K562 (cell line): ENCODE data around the gene ANTKMT. TPM values are rescaled to one million over a fixed set of nuclear protein-coding genes. Genes with fewer than 3 reads are reported as not detected.

Experiments used
- ATAC-seq: fragments of 200-7000 bp; cut with Tn5 transposase; 3 replicates; pipeline ENCODE4 v1.9.1; 2020; ENCODE audit warnings: moderate library complexity
- BruUV-seq: library from RNA; stranded (reverse); fragments of 400-500 nt; replicated peaks from 2 replicates; lab custom pipeline; 2021; lab: Mats Ljungman, UMichigan
- CTCF ChIA-PET: fragments of 300-600 bp; formaldehyde crosslinking; extraction: SDS; loops from one replicate; lab custom pipeline; 2021; ENCODE audit warnings: low intra/inter-chr PET ratio; lab: Yijun Ruan, JAX
- POLR2A ChIA-PET: fragments of 300-600, 350-650 bp; sonication (Branson Sonifier 250); formaldehyde crosslinking; extraction: SDS; loops from one replicate; lab custom pipeline; 2021; ENCODE audit warnings: antibody characterized with exemption, inconsistent platforms; lab: Yijun Ruan, JAX
- DNase-seq, 4 experiments: peaks; one replicate each; pipeline versions ENCODE4 v3.0.0 to v3.0.0-alpha.2; 2011 to 2018; ENCODE audit warnings: low spot score in 3 of 4, mixed read lengths in 3 of 4; ENCODE audit errors: extremely low read depth in 1 of 4
- FAIRE-seq: peaks from 2 replicates; lab custom pipeline; 2011; peaks lifted over from hg19 to GRCh38; lab: Jason Lieb, UNC
- H2AFZ ChIP-seq: 2 replicates; pipeline ENCODE4 v1.6.0; 2011; ENCODE audit warnings: low read depth, low read length, control low read depth, inconsistent platforms
- H3K27ac ChIP-seq: fragments of 200-600 bp; 3 replicates; pipeline ENCODE4 v1.8.0; 2011; ENCODE audit warnings: low read depth, mild to moderate bottlenecking, control low read depth, inconsistent platforms, low read length, moderate library complexity, mixed read lengths; ENCODE audit errors: extremely low read depth
- H3K27me3 ChIP-seq, 2 experiments: fragments of 300-600 bp in 1 of 2; 2 replicates in 1 of 2; 3 replicates in 1 of 2; pipeline versions ENCODE4 v1.6.0 to v1.8.0; 2011; ENCODE audit warnings: inconsistent platforms in 2 of 2, low read length in 2 of 2, mild to moderate bottlenecking in 1 of 2, mixed read lengths in 1 of 2, moderate library complexity in 1 of 2; ENCODE audit not compliant: control insufficient read depth in 2 of 2, insufficient read depth in 2 of 2
- H3K36me3 ChIP-seq: fragments of 300-600 bp; 3 replicates; pipeline ENCODE4 v1.8.0; 2011; ENCODE audit warnings: mild to moderate bottlenecking, low read length, inconsistent platforms; ENCODE audit not compliant: control insufficient read depth, insufficient read depth
- H3K4me1 ChIP-seq, 2 experiments: fragments of 200-600 bp in 1 of 2; replicated peaks in 1 of 2; 2 replicates in 1 of 2; 3 replicates in 1 of 2; pipeline versions ENCODE4 v1.5.1 to v1.8.0; 2011; ENCODE audit warnings: inconsistent platforms in 2 of 2, low read length in 2 of 2, mild to moderate bottlenecking in 1 of 2, mixed read lengths in 1 of 2, moderate library complexity in 1 of 2; ENCODE audit not compliant: control insufficient read depth in 2 of 2, insufficient read depth in 2 of 2
- H3K4me2 ChIP-seq: 2 replicates; pipeline ENCODE4 v1.6.1; 2011; ENCODE audit warnings: low read length, control low read depth, inconsistent platforms, mixed read lengths; ENCODE audit not compliant: insufficient read depth
- H3K4me3 ChIP-seq: fragments of 200-600 bp; sonication (generic), shearing (Covaris generic); 2 replicates; pipeline ENCODE4 v1.5.1; 2016; ENCODE audit warnings: control low read depth, inconsistent platforms
- H3K79me2 ChIP-seq: fragments of 200-600 bp; 3 replicates; pipeline ENCODE4 v1.8.0; 2011; ENCODE audit warnings: low read length, inconsistent platforms; ENCODE audit not compliant: control insufficient read depth, insufficient read depth
- H3K9ac ChIP-seq, 2 experiments: 2 replicates each; pipeline versions ENCODE4 v1.6.0 to v1.6.1; 2011; ENCODE audit warnings: low read depth in 2 of 2, low read length in 2 of 2, control low read depth in 1 of 2, inconsistent platforms in 1 of 2, mild to moderate bottlenecking in 1 of 2, mixed read lengths in 1 of 2; ENCODE audit not compliant: insufficient read depth in 1 of 2
- H3K9me1 ChIP-seq: one replicate; pipeline ENCODE4 v1.6.0; 2011; ENCODE audit warnings: inconsistent platforms, mild to moderate bottlenecking, low read length, moderate library complexity; ENCODE audit not compliant: control insufficient read depth, insufficient read depth
- H3K9me3 ChIP-seq: replicated peaks from 2 replicates; pipeline ENCODE4 v1.5.1; 2011; ENCODE audit warnings: low read depth, low read length, inconsistent platforms; ENCODE audit not compliant: control insufficient read depth, insufficient read depth
- H4K20me1 ChIP-seq: replicated peaks from 2 replicates; pipeline ENCODE4 v1.6.1; 2011; ENCODE audit warnings: low read length, inconsistent platforms, mixed read lengths; ENCODE audit not compliant: control insufficient read depth, insufficient read depth
- BCOR ChIP-seq: fragments of 450-650 bp; IDR thresholded peaks from 2 replicates; pipeline ENCODE4 v1.6.1; 2016
- CBX1 ChIP-seq: sonication (generic); IDR thresholded peaks from 2 replicates; pipeline ENCODE4 v1.6.1; 2016; ENCODE audit warnings: antibody characterized with exemption, low read depth, mild to moderate bottlenecking
- ETS1 ChIP-seq: conservative IDR thresholded peaks from 2 replicates; pipeline ENCODE4 v1.6.1; 2011; ENCODE audit warnings: low read depth, mild to moderate bottlenecking, low read length; ENCODE audit not compliant: control insufficient read depth
- GATAD2B ChIP-seq: fragments of 450-650 bp; IDR thresholded peaks from 2 replicates; pipeline ENCODE4 v1.6.1; 2017; ENCODE audit warnings: mild to moderate bottlenecking, borderline replicate concordance
- KDM1A ChIP-seq, 2 experiments: fragments of 450-650 bp; IDR thresholded peaks; 2 replicates each; pipeline ENCODE4 v1.6.1; 2016; ENCODE audit warnings: mild to moderate bottlenecking in 2 of 2
- MLLT1 ChIP-seq, 2 experiments: fragments of 450-650 bp; IDR thresholded peaks; 2 replicates each; pipeline ENCODE4 v1.6.1; 2016
- PCBP1 ChIP-seq: fragments of 200-400 bp; formaldehyde crosslinking; IDR thresholded peaks from 2 replicates; pipeline ENCODE4 v1.6.1; 2018; ENCODE audit warnings: mild to moderate bottlenecking, low read depth, low read length; ENCODE audit not compliant: poor library complexity, severe bottlenecking
- POLR2A ChIP-seq: fragments of 450-650 bp; conservative IDR thresholded peaks from 2 replicates; pipeline ENCODE4 v1.6.1; 2016
- VEZF1 ChIP-seq: fragments of 200-800 bp; sonication (Bioruptor generic); IDR thresholded peaks from 2 replicates; pipeline ENCODE4 v1.6.1; 2017; ENCODE audit warnings: missing genetic modification characterization, missing compliant biosample characterization
- ZBTB34 ChIP-seq: fragments of 250-450 bp; sonication (Bioruptor Pico); IDR thresholded peaks from 2 replicates; pipeline ENCODE4 v1.8.0; 2021; ENCODE audit warnings: mild to moderate bottlenecking, moderate library complexity
- ZBTB5 ChIP-seq: fragments of 450-650 bp; IDR thresholded peaks from 2 replicates; pipeline ENCODE4 v1.6.1; 2017; ENCODE audit warnings: antibody characterized with exemption
- ZNF274 ChIP-seq: IDR thresholded peaks from 2 replicates; pipeline ENCODE4 v1.6.1; 2011; ENCODE audit warnings: low read depth, mild to moderate bottlenecking, low read length, moderate library complexity, borderline replicate concordance
- ZNF766 ChIP-seq: fragments of 200-800 bp; sonication (Bioruptor generic); conservative IDR thresholded peaks from 2 replicates; pipeline ENCODE4 v1.6.1; 2016; ENCODE audit warnings: missing genetic modification characterization, missing compliant biosample characterization
- WGBS: fragments of 100-300 bp; shearing (Covaris generic); methylation state at CpG from one replicate; pipeline ENCODE4 v1.1.6; 2016; ENCODE audit warnings: low coverage, mixed read lengths; ENCODE audit not compliant: insufficient coverage; ENCODE audit errors: missing lambda C conversion rate; 5-methylcytosine and 5-hydroxymethylcytosine counted together
- in situ Hi-C: fragments of 300-500 bp; cut with MboI; formaldehyde crosslinking; loops from 4 replicates; pipeline ENCODE4 v1.15.0; 2018; ENCODE audit warnings: inconsistent platforms, mixed read lengths
- intact Hi-C: fragments of 100-400 bp; cut with micrococcal nuclease; formaldehyde crosslinking; loops from 2 replicates; pipeline ENCODE4 v1.14.2; 2022
- polyA plus RNA-seq, 8 experiments: library from polyadenylated mRNA; depleted of rRNA in 4 of 8; stranded (reverse) in 5 of 8; unstranded in 3 of 8; fragments of >200 nt; fragmentation: Nextera tagmentation in 2 of 8; fragmentation: Illumina TruSeq in 1 of 8; extraction: Ambion mirVana in 2 of 8; extraction: Trizol in 1 of 8; gene quantifications; 2 replicates each; pipeline versions ENCODE4 v1.2.1 to v1.2.3, GENCODE V29; 2011 to 2014; ENCODE audit warnings: inconsistent platforms in 1 of 8, missing spikeins in 1 of 8
- total RNA-seq, 7 experiments: library from RNA; depleted of rRNA in 6 of 7; stranded (reverse); fragments of >200 nt in 6 of 7; fragmentation: Illumina TruSeq in 2 of 7; extraction: Trizol in 2 of 7; gene quantifications; 2 replicates each; pipeline versions ENCODE4 v1.2.1 to v1.2.3, GENCODE V29; 2011 to 2021; ENCODE audit warnings: low replicate concordance in 1 of 7

ANTKMT gene
- total and polyA plus RNA-seq, 9 of the 15 experiments (the other 6 are each of a cell fraction or from before 2014, with no cell fraction given): 0.58 to 217 (median 19.1) TPM

- no peak overlapping the region for H3K27ac ChIP-seq
- H3K79me2 ChIP-seq: peaks cover 50% of the 10 kb centered on the region
- POLR2A ChIA-PET: interaction anchor here (0.6 to 4.5 kb wide), 3 partner anchors 14 to 370 kb away, joined by 3 to 25 read pairs (median 3); no protein-coding TSS in a partner anchor
- H3K27me3 ChIP-seq: no peaks in the 10 kb centered on the region
- FAIRE-seq (no peak), ATAC-seq (no peak), DNase-seq (peak in 1 of 4 experiments; percentile 35)
- WGBS: 81% methylated on average over 15 of the region's 24 CpGs
- no TSS peak for BruUV-seq
- H3K4me2 ChIP-seq: peak overlapping the region; percentile 90
- CTCF ChIA-PET: no interaction called here
- in situ Hi-C loops (no loop called here), intact Hi-C loops (no loop called here)
- no peaks in the 10 kb centered on the region for H3K9me3 ChIP-seq
- peak overlapping the region; percentile 96 to 99; a peak in 3 of 4 replicates for H3K9ac ChIP-seq
- peaks cover 14 to 96% of the 10 kb centered on the region in 2 experiments; a peak in 4 of 5 replicates for H3K4me1 ChIP-seq
- peaks cover 3% of the 10 kb centered on the region for H3K9me1 ChIP-seq
- H3K36me3 ChIP-seq: peaks cover 23% of the 10 kb centered on the region; the same call in 2 of the 3 replicates
- H3K4me3 ChIP-seq: peak overlapping the region; percentile 100; the same call in 1 of the 2 replicates
- no peaks in the 10 kb centered on the region; the same call in 1 of the 2 replicates for H4K20me1 ChIP-seq
- H2AFZ ChIP-seq: no peak overlapping the region
- TF ChIP-seq ETS1 (no peak), ZNF766 (CRISPR knock-in tag) (no peak), MLLT1 (IDR thresholded peaks at IDR 0.05) (no peak), PCBP1 (no peak), KDM1A (IDR thresholded peaks at IDR 0.05) (peak in 1 of 2 experiments; percentile 71; a peak in 1 of 4 replicates), GATAD2B (no peak), ZBTB5 (no peak), CBX1 (peak; percentile 39; the same call in 1 of the 2 replicates), ZNF274 (no peak), POLR2A (peak; percentile 64), ZBTB34 (CRISPR knock-in tag) (no peak), BCOR (peak; percentile 74; the same call in 1 of the 2 replicates), VEZF1 (CRISPR knock-in tag) (peak; percentile 18; the same call in 1 of the 2 replicates)
Observed at GRCh38 chr16:722835-723633, 2.1 kb downstream of the ANTKMT start.
